Left lung (tissue), 10 donors: Measurements from ENCODE around the gene NT5DC3. TPM values are rescaled to one million over a fixed set of nuclear protein-coding genes. Genes with fewer than 3 reads are reported as not detected.
A peak's percentile ranks its signal among the peaks of the same experiment; 100 is the strongest.
"Not testable (repeated sequence)": the region's sequence is repeated elsewhere in the genome, so short reads cannot be mapped to it uniquely, and the experiment has no call there.

Source experiments
- ATAC-seq: fragments of 200-7000 bp; cut with Tn5 transposase; one replicate; pipeline ENCODE4 v1.9.1; 2020; ENCODE audit warnings: moderate library complexity
- DNase-seq, 4 donors: peaks; one replicate each; pipeline ENCODE4 v3.0.0-alpha.2; 2013 to 2020
- H3K27ac ChIP-seq, 2 donors: fragments of 200-600 bp; sonication (generic) in 1 of 2; one replicate each; pipeline versions ENCODE4 v1.5.0 to v1.8.0; 2020 to 2021
- H3K27me3 ChIP-seq, 2 donors: fragments of 200-600 bp; sonication (generic) in 1 of 2; one replicate each; pipeline versions ENCODE4 v1.5.0 to v1.8.0; 2020 to 2021
- H3K36me3 ChIP-seq, 2 donors: fragments of 200-600 bp; sonication (generic) in 1 of 2; one replicate each; pipeline versions ENCODE4 v1.5.0 to v1.8.0; 2020 to 2021
- H3K4me1 ChIP-seq, 2 donors: fragments of 200-600 bp; one replicate each; pipeline ENCODE4 v1.8.0; 2021
- H3K4me3 ChIP-seq, 2 donors: fragments of 200-600 bp; sonication (generic) in 1 of 2; one replicate each; pipeline versions ENCODE4 v1.5.0 to v1.8.0; 2020 to 2021; ENCODE audit warnings: mild to moderate bottlenecking in 1 of 2
- H3K9me3 ChIP-seq, 2 donors: fragments of 200-600 bp; sonication (generic) in 1 of 2; one replicate each; pipeline versions ENCODE4 v1.5.0 to v1.8.0; 2020 to 2021
- intact Hi-C, 2 donors: fragments of 100-400 bp; cut with DNase I; formaldehyde crosslinking; loops; one replicate each; pipeline versions ENCODE4 v1.11.2 to v1.14.2; 2022
- polyA plus RNA-seq, 6 donors: library from polyadenylated mRNA; unstranded; fragments of 120-200 nt; gene quantifications; one replicate each; pipeline ENCODE4 v1.2.1, GENCODE V29; 2013; ENCODE audit not compliant: insufficient read length in 6 of 6
- total RNA-seq, 2 donors: library from RNA; stranded (reverse); fragmentation: NEBNext Ultra II Directional; extraction: Animal tissue kit (Norgen Biotek cat#: 25700); gene quantifications; one replicate each; pipeline ENCODE4 v1.2.1, GENCODE V29; 2021
- TF ChIP-seq, protein P1 (sequence below), 2 donors: fragments of 200-600 bp; sonication (generic) in 1 of 2; IDR thresholded peaks; one replicate each; pipeline versions ENCODE4 v1.5.0 to v1.8.0; 2021; ENCODE audit warnings: antibody characterized with exemption in 2 of 2
- donor health status: DM: no; HTN: yes; CAD: no.
- donor health status: DM: no; HTN: no; CAD: no.

Gene NT5DC3
- total and polyA plus RNA-seq, 8 donors, result 5.2 to 8.9 (median 7.5) TPM

DNA sequence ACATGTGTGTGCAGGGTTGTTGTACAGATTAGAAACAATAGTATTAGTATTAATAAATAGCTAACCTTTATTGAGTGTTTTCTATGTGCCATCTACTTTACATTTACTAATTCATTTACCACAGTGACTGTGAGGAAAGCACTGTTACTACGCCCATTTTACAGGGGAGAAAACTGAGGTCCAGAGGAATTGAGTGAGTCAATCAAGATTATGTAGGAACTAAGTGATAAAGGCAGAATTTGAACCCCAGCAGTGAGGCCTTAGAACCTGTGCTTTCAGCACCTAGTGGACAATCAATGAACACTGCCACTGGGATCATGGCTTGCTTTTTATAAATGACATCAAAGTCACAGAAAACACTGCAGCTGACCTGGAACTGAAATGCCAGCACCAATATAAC, 28.2 kb downstream of the NT5DC3 start:
- Histone ChIP-seq H3K9me3 (no peaks in the 10 kb centered on the region), H3K4me3 (no peak overlapping the region), H3K27ac (no peak overlapping the region), H3K36me3 (no peaks in the 10 kb centered on the region), H3K4me1 (peaks cover 5% of the 10 kb centered on the region in 2 donors), H3K27me3 (no peaks in the 10 kb centered on the region)
- ATAC-seq, result no peak
- TF ChIP-seq, protein P1, sequence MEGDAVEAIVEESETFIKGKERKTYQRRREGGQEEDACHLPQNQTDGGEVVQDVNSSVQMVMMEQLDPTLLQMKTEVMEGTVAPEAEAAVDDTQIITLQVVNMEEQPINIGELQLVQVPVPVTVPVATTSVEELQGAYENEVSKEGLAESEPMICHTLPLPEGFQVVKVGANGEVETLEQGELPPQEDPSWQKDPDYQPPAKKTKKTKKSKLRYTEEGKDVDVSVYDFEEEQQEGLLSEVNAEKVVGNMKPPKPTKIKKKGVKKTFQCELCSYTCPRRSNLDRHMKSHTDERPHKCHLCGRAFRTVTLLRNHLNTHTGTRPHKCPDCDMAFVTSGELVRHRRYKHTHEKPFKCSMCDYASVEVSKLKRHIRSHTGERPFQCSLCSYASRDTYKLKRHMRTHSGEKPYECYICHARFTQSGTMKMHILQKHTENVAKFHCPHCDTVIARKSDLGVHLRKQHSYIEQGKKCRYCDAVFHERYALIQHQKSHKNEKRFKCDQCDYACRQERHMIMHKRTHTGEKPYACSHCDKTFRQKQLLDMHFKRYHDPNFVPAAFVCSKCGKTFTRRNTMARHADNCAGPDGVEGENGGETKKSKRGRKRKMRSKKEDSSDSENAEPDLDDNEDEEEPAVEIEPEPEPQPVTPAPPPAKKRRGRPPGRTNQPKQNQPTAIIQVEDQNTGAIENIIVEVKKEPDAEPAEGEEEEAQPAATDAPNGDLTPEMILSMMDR (IDR thresholded peaks at IDR 0.05), result no peak
- intact Hi-C loops, result no loop called here
- no peak for DNase-seq

DNA sequence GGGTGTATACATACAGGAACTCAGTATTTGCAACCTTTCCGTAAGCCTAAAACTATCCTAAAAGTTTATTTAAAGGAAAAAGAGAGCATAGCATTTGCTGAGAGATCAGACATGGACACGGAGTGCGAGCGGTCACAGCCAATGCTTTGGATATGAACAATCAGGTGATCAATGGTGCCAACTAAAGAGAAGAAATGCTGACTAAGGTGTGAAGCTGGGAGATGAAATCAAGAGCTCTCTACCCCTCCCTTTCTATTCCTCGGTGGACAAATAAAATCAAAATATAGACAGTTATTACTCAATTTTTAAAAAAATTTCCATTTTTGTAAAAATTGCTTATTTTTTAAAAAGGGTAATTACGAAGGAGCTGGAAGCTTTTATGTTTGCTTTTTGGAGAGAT, 29.2 kb downstream of the NT5DC3 start:
- no peak for DNase-seq
- Histone ChIP-seq H3K27ac (no peak overlapping the region), H3K4me1 (peaks cover 5 to 13% of the 10 kb centered on the region in 2 donors), H3K4me3 (no peak overlapping the region), H3K9me3 (no peaks in the 10 kb centered on the region), H3K36me3 (no peaks in the 10 kb centered on the region), H3K27me3 (no peaks in the 10 kb centered on the region)
- intact Hi-C loops, result no loop called here
- TF ChIP-seq, protein P1 (IDR thresholded peaks at IDR 0.05), result no peak
- ATAC-seq, result no peak

DNA sequence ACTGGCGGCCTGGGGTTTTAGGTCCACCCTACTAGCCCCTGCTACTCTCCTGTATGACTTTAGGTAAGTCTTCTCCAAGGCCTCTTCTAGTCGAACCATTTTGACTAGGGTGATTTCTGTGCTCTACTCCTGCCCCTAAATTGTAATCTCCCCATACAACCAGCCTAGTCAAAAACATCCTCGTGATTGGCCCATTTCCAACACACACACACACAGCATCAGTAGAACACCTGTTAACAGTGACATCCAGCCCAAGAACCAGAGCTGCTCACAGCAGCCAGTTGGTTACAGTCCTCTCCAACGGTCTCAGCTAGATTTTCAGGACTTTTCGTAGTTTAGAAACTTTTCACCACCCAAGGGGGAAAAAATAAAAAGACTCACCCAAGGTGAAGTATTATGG, 30.9 kb downstream of the NT5DC3 start:
- no peak for DNase-seq
- no peaks in the 10 kb centered on the region for H3K27me3 ChIP-seq
- H3K27ac ChIP-seq, result no peak overlapping the region
- H3K36me3 ChIP-seq, result no peaks in the 10 kb centered on the region
- peaks cover 13 to 27% of the 10 kb centered on the region in 2 donors for H3K4me1 ChIP-seq
- H3K9me3 ChIP-seq, result no peaks in the 10 kb centered on the region
- no peak for ATAC-seq
- TF ChIP-seq, protein P1 (IDR thresholded peaks at IDR 0.05), result no peak
- intact Hi-C loops, result no loop called here
- H3K4me3 ChIP-seq, result no peak overlapping the region

DNA sequence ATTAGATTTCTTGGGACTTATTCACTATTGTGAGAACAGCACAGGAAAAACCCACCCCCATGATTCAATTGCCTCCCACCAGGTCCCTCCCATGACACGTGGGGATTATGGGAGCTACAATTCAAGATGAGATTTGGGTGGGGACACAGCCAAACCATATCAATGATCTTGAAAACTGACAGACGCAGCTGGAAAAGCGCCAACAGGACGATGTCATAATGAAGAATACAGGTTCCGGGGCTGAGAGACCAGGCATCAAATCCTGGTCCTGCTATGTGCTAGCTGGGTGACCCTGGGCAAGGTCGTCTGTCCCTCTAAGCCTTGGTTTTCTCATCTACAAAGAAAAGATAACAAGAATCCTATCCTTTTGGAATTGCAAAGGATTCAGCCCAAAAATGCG, 31.4 kb downstream of the NT5DC3 start:
- H3K9me3 ChIP-seq, intact Hi-C loops: not testable (repeated sequence)
- H3K4me1 ChIP-seq, result peaks cover 16 to 32% of the 10 kb centered on the region in 2 donors

DNA sequence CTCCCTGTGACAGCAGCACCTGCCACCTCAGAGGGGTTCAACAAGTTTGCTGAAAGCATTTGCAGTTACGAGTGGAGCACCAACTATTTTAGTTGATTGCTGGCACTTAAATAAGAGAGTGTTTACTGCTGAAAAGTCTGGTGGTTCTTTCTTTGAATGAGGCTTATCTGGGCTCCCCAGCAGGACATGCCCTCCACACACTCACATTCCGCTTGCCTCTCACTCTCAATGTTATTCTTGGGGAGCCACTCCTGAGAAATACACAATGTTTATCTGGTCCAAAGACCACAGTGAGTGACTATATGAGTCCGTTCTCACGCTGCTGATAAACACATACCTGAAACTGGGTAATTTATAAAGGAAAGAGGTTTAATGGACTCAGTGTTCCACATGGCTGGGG, 31.9 kb downstream of the NT5DC3 start:
- peak; percentile 44 for ATAC-seq
- no peaks in the 10 kb centered on the region for H3K27me3 ChIP-seq
- DNase-seq, result no peak
- H3K36me3 ChIP-seq, result no peaks in the 10 kb centered on the region
- H3K27ac ChIP-seq, result no peak overlapping the region
- intact Hi-C loops, result no loop called here
- H3K4me1 ChIP-seq, result peaks cover 18 to 37% of the 10 kb centered on the region in 2 donors
- H3K9me3 ChIP-seq, result no peaks in the 10 kb centered on the region
- TF ChIP-seq, protein P1 (IDR thresholded peaks at IDR 0.05), result no peak
- no peak overlapping the region for H3K4me3 ChIP-seq

More for the DNA sequence above, 31.4 kb downstream of the NT5DC3 start:
- H3K27ac ChIP-seq, ATAC-seq, H3K4me3 ChIP-seq, H3K36me3 ChIP-seq, DNase-seq, H3K27me3 ChIP-seq: not testable (repeated sequence)

DNA sequence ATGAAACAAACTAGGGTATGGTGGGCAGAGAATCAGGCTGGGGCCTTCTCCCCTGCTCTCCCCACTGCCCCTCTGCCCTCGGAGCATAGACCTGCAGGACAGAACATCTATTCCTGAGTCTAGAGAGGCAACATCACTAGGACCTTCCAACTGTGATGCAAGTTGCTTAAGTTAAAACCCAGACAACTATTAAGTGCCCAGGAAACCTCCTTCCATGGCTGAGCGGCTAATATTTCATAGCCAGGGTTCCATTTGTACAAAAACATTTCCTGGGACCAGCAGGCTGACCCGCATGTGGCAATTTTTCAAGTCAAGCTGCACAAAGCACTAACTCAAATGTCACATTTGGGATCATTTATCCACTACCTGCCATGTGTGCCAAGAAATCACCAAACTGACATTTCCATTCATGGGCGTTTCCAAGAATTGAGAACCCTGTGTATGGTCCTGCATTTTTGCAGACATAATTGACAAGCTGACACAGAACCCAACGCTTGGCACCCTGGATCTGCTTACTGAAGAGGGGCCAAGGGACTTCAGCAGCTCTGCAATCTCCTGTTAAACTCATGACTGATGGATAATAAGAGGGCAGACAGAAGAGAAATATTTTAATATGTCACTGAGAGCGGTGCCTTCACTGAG, 32.7 kb downstream of the NT5DC3 start:
- Histone ChIP-seq H3K9me3 (no peaks in the 10 kb centered on the region), H3K36me3 (no peaks in the 10 kb centered on the region), H3K4me3 (no peak overlapping the region), H3K4me1 (peaks cover 14 to 34% of the 10 kb centered on the region in 2 donors), H3K27ac (no peak overlapping the region), H3K27me3 (no peaks in the 10 kb centered on the region)
- DNase-seq, result no peak
- no peak for ATAC-seq
- intact Hi-C loops, result no loop called here
- TF ChIP-seq, protein P1 (IDR thresholded peaks at IDR 0.05), result no peak
